ENCODE data around the gene TTC34.
"Not testable (repeated sequence)": the region's sequence is repeated elsewhere in the genome, so short reads cannot be mapped to it uniquely, and the experiment has no call there.

TTC34 gene

DNA sequence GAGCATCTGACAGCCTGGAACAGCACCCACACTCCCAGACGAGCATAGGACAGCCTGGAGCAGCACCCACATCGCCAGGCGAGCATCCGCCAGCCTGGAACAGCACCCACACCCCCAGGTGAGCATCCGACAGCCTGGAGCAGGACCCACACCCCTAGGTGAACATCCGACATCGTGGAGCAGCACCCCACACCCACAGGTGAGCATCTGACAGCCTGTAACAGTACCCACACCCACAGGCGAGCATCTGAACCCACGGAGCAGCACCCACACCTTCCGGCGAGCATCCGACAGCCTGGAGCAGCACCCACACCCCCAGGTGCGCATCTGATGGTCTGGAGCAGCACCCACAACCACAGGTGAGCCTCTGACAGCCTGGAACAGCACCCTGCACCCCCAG, 44.0 kb downstream of the TTC34 start:
- not testable (repeated sequence) for DNase-seq (ENCODE audit: low read depth)

DNA sequence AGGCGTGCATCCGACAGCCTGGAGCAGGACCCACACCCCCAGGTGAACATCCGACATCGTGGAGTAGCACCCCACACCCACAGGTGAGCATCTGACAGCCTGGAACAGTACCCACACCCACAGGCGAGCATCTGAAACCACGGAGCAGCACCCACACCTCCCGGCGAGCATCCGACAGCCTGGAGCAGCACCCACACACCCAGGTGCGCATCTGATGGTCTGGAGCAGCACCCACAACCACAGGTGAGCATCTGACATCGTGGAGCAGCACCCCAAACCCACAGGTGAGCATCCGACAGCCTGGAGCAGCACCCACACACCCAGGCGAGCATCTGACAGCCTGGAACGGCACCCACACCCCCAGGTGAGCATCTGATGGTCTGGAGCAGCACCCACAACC, 46.1 kb downstream of the TTC34 start:
- not testable (repeated sequence) for DNase-seq (ENCODE audit: low read depth)

DNA sequence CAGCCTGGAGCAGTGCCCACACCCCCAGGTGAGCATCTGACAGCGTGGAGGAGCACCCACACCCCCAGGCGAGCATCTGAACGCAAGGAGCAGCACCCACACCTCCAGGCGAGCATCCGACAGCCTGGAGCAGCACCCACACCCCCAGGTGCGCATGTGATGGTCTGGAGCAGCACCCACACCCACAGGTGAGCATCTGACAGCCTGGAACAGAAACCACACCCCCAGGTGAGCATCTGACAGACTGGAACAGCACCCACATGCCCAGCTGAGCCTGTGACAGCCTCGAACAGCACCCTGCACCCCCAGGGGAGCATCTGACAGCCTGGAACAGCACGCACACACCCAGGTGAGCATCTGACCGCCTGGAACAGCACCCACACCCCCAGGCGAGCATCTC, 46.9 kb downstream of the TTC34 start:
- DNase-seq (ENCODE audit: low read depth), result not testable (repeated sequence)

DNA sequence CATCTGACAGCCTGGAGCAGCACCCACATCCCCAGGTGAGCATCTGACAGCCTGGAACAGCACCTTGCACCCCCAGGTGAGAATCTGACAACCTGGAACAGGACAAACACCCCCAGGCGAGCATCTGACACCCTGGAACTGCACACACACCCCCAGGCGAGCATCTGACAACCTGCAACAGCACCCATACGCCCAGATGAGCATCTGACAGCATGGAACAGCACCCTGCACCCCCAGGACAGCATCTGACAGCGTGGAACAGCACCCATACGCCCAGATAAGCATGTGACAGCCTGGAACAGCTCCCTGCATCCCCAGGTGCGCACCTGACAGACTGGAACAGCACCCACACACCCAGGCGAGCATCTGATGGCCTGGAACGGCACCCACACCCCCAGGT, 49.0 kb downstream of the TTC34 start:
- DNase-seq (ENCODE audit: low read depth), result not testable (repeated sequence)

DNA sequence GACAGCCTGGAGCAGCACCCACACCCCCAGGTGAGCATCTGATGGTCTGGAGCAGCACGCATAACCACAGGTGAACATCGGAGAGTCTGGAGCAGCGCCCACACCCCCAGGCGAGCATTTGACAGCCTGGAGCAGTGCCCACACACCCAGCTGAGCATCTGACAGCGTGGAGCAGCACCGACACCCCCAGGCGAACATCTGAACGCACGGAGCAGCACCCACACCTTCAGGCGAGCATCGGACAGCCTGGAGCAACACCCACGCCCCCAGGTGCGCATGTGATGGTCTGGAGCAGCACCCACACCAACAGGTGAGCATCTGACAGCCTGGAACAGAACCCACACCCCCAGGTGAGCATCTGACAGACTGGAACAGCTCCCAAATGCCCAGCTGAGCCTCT, 49.6 kb downstream of the TTC34 start:
- DNase-seq (ENCODE audit: low read depth), result not testable (repeated sequence)

DNA sequence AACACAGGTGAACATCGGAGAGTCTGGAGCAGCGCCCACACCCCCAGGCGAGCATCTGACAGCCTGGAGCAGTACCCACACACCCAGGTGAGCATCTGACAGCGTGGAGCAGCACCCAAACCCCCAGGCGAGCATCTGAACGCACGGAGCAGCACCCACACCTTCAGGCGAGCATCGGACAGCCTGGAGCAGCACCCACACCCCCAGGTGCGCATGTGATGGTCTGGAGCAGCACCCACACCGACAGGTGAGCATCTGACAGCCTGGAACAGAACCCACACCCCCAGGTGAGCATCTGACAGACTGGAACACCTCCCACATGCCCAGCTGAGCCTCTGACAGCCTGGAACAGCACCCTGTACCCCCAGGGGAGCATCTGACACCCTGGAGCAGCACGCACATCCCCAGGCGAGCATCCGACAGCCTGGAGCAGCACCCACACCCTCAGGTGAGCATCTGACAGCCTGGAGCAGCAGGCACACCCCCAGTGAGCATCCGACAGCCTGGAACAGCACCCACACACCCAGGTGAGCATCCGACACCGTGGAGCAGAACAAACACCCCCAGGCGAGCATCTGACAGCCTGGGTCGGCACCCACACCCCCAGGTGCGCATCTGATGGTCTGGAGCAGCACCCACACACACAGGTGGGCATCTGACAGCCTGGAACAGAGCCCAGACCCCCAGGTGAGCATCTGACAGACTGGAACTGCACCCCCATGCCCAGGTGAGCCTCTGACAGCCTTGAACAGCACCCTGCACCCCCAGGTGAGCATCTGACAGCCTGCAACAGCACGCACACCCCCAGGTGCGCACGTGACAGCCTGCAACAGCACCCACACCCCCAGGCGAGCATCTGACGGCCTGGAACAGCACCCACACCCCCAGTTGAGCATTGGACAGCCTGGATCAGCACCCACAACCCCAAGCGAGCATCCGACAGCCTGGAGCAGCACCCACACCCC, 50.4 kb downstream of the TTC34 start:
- not testable (repeated sequence) for DNase-seq (ENCODE audit: low read depth)

DNA sequence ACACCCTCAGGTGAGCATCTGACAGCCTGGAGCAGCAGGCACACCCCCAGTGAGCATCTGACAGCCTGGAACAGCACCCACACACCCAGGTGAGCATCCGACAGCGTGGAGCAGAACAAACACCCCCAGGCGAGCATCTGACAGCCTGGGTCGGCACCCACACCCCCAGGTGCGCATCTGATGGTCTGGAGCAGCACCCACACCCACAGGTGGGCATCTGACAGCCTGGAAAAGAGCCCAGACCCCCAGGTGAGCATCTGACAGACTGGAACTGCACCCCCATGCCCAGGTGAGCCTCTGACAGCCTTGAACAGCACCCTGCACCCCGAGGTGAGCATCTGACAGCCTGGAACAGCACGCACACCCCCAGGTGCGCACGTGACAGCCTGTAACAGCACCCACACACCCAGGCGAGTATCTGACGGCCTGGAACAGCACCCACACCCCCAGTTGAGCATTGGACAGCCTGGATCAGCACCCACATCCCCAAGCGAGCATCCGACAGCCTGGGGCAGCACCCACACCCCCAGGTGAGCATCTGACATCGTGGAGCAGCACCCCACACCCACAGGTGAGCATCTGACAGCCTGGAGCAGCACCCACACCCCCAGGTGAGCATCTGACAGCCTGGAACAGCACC, 51.3 kb downstream of the TTC34 start:
- not testable (repeated sequence) for DNase-seq (ENCODE audit: low read depth)

DNA sequence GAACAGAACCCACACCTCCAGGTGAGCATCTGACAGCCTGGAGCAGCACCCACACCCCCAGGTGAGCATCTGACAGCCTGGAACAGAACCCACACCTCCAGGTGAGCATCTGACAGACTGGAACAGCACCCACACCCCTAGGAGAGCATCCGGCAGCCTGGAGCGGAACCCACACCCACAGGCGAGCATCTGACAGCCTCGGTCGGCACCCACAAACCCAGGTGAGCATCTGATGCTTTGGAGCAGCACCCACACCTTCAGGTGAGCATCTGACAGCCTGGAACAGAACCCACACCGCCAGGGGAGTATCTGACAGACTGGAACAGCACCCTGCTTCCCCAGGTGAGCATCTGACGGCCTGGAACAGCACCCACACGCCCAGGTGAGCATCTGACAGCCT, 52.9 kb downstream of the TTC34 start:
- not testable (repeated sequence) for DNase-seq (ENCODE audit: low read depth)

DNA sequence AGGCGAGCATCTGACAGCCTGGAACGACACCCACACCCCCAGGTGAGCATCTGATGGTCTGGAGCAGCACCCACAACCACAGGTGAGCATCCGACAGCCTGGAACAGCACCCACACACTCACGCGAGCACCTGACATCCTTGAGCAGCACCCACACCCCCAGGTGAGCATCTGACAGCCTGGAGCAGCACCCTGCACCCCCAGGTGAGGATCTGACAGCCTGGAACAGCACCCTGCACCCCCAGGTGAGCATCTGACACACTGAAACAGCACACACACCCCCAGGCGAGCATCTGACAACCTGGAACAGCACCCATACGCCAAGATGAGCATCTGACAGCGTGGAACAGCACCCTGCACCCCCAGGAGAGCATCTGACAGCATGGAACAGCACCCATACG, 106.7 kb downstream of the TTC34 start:
- DNase-seq (ENCODE audit: low read depth), result not testable (repeated sequence)

DNA sequence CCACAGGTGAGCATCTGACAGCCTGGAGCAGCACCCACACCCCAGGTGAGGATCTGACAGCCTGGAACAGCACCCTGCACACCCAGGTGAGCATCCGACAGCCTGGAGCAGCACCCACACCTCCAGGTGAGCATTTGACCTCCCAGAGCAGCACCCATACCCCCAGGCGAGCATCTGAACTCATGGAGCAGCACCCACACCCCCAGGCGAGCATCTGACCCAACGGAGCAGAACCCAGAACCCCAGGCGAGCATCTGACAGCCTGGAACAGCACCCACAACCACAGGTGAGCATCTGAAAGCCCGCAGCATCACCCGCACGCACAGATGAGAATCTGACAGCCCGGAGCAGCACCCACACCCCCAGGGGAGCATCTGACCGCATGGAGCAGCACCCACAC, 111.3 kb downstream of the TTC34 start:
- not testable (repeated sequence) for DNase-seq (ENCODE audit: low read depth)

DNA sequence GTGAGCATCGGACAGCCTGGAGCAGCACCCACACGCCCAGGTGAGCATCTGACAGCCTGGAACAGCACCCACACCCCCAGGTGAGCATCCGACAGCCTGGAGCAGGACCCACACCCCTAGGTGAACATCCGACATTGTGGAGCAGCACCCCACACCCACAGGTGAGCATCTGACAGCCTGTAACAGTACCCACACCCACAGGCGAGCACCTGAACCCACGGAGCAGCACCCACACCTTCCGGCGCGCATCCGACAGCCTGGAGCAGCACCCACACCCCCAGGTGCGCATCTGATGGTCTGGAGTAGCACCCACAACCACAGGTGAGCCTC, 113.2 kb downstream of the TTC34 start:
- DNase-seq (ENCODE audit: low read depth), result not testable (repeated sequence)

DNA sequence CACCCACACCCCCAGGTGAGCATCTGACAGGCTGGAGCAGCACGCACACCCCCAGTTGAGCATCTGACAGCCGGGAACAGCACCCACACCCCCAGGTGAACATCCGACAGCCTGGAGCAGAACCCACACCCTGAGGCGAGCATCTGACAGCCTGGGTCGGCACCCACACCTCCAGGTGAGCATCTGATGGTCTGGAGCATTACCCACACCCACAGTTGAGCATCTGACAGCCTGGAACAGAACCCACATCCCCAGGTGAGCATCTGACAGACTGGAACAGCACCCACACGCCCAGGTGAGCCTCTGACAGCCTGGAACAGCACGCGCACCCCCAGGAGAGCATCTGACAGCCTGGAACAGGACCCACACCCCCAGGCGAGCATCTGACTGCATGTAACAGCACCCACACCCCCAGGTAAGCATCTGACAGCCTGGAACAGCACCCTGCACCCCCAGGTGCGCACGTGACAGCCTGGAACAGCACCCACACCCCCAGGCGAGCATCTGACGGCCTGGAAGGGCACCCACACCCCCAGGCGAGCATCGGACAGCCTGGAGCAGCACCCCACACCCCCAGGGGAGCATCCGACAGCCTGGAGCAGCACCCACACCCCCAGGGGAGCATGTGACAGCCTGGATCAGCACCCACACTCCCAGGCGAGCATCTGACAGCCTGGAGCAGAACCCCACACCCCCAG, 113.7 kb downstream of the TTC34 start:
- not testable (repeated sequence) for DNase-seq (ENCODE audit: low read depth)

DNA sequence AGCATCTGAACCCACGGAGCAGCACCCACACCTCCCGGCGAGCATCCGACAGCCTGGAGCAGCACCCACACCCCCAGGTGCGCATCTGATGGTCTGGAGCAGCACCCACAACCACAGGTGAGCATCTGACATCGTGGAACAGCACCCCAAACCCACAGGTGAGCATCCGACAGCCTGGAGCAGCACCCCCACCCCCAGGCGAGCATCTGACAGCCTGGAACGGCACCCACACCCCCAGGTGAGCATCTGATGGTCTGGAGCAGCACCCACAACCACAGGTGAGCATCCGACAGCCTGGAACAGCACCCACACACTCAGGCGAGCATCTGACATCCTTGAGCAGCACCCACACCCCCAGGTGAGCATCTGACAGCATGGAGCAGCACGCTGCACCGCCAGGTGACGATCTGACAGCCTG, 114.3 kb downstream of the TTC34 start:
- not testable (repeated sequence) for DNase-seq (ENCODE audit: low read depth)

DNA sequence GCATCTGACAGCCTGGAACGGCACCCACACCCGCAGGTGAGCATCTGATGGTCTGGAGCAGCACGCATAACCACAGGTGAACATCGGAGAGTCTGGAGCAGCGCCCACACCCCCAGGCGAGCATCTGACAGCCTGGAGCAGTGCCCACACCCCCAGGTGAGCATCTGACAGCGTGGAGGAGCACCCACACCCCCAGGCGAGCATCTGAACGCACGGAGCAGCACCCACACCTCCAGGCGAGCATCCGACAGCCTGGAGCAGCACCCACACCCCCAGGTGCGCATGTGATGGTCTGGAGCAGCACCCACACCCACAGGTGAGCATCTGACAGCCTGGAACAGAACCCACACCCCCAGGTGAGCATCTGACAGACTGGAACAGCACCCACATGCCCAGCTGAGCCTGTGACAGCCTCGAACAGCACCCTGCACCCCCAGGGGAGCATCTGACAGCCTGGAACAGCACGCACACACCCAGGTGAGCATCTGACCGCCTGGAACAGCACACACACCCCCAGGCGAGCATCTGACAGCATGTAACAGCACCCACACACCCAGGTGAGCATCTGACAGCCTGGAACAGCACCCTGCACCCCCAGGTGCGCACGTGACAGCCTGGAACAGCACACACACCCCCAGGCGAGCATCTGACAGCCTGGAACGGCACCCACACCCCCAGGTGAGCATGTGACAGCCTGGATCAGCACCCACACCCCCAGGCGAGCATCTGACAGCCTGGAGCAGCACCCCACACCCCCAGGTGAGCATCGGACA, 115.2 kb downstream of the TTC34 start:
- not testable (repeated sequence) for DNase-seq (ENCODE audit: low read depth)

DNA sequence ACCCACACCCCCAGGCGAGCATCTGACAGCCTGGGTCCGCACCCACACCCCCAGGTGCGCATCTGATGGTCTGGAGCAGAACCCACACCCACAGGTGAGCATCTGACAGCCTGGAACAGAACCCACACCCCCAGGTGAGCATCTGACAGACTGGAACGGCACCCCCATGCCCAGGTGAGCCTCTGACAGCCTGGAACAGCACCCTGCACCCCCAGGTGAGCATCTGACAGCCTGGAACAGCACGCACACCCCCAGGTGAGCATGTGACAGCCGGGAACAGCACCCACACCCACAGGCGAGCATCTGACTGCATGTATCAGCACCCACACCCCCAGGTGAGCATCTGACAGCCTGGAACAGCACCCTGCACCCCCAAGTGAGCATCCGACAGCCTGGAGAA, 115.8 kb downstream of the TTC34 start:
- not testable (repeated sequence) for DNase-seq (ENCODE audit: low read depth)

DNA sequence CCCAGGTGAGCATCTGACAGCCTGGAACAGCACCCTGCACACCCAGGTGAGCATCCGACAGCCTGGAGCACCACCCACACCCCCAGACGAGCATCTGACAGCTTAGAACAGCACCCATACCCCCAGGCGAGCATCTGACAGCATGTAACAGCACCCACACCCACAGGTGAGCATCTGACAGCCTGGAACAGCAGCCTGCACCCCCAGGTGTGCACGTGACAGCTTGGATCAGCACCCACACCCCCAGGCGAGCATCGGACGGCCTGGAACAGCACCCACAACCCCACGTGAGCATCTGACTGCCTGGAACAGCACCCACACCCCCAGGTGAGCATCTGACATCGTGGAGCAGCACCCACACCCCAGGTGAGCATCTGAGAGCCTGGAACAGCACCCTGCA, 116.6 kb downstream of the TTC34 start:
- DNase-seq (ENCODE audit: low read depth), result not testable (repeated sequence)

DNA sequence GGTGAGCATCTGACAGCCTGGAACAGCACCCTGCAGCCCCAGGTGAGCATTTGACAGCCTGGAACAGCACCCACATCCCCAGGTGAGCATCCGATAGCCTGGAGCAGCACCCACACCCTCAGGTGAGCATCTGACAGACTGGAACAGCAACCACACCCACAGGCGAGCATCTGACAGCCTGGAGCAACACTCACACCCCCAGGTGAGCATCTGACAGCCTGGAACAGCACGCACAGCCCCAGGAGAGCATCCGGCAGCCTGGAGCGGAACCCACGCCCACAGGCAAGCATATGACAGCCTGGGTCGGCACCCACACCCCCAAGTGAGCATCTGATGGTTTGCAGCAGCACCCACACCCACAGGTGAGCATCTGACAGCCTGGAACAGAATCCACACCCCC, 117.5 kb downstream of the TTC34 start:
- not testable (repeated sequence) for DNase-seq (ENCODE audit: low read depth)

DNA sequence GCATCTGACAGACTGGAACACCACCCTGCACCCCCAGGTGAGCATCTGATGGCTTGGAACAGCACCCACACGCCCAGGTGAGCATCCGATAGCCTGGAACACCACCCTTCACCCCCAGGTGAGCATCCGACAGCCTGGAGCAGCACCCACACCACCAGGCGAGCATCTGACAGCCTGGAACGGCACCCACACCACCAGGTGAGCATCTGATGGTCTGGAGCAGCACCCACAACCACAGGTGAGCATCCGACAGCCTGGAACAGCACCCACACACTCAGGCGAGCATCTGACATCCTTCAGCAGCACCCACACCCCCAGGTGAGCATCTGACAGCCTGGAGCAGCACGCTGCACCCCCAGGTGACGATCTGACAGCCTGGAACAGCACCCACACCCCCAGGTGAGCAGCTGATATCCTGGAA, 118.2 kb downstream of the TTC34 start:
- not testable (repeated sequence) for DNase-seq (ENCODE audit: low read depth)

DNA sequence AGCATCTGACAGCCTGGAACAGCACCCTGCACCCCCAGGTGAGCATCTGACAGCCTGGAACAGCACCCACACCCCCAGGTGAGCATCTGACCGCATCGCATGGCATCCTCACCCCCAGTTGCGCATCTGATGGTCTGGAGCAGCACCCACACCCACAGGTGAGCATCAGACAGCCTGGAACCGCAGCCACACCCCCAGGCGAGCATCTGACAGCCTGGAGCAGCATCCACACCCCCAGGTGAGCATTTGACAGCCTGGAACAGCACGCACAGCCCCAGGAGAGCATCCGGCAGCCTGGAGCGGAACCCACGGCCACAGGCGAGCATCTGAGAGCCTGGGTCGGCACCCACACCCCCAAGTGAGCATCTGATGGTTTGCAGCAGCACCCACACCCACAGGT, 118.6 kb downstream of the TTC34 start:
- not testable (repeated sequence) for DNase-seq (ENCODE audit: low read depth)

DNA sequence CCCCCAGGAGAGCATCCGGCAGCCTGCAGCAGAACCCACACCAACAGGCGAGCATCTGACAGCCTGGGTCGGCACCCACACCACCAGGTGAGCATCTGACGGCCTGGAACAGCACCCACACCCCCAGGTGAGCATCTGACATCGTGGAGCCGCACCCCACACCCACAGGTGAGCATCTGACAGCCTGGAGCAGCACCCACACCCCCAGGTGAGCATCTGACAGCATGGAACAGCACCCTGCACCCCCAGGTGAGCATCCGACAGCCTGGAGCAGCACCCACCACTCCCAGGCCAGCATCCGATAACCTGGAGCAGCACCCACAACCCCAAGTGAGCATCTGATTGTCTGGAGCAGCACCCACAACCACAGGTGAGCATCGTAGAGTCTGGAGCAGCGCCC, 124.8 kb downstream of the TTC34 start:
- DNase-seq (ENCODE audit: low read depth), result not testable (repeated sequence)

DNA sequence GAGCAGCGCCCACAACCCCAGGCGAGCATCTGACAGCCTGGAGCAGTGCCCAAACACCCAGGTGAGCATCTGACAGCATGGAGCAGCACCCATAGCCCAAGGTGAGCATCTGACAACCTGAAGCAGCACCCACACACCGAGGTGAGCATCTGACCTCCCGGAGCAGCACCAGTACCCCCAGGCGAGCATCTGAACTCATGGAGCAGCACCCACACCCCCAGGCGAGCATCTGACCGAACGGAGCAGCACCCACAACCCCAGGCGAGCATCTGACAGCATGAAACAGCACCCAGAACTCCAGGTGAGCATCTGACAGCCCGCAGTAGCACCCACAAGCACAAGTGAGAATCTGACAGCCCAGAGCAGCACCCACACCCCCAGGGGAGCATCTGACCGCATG, 129.8 kb downstream of the TTC34 start:
- not testable (repeated sequence) for DNase-seq (ENCODE audit: low read depth)

DNA sequence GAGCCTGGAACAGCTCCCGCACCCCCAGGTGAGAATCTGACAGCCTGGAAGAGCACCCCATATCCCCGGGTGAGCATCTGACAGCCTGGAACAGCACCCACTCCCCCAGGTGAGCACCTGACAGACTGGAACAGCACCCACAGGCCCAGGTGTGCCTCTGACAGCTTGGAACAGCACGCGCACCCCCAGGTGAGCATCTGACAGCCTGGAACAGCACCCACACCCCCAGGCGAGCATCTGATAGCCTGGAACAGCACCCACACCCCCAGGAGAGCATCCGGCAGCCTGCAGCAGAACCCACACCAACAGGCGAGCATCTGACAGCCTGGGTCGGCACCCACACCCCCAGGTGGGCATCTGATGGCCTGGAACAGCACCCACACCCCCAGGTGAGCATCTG, 141.7 kb downstream of the TTC34 start:
- DNase-seq (ENCODE audit: low read depth), result not testable (repeated sequence)

Measured in stimulated activated CD8-positive, alpha-beta memory T cell treated with anti-CD3 and anti-CD28 coated beads, Interleukin-12 subunit alpha, Interleukin-12 subunit beta, amount 100 ng/mL, for 4 hours (primary cell).